PFSK-1 (cell line): ENCODE data around the gene RIMS4.

ENCODE experiments used
- FOXP2 ChIP-seq: optimal IDR thresholded peaks from 2 replicates; pipeline ENCODE3; 2011; ENCODE audit warnings: borderline replicate concordance, control low read depth, inconsistent platforms; ENCODE audit not compliant: insufficient read depth; ENCODE audit errors: extremely low read length, extremely low read depth
- POLR2AphosphoS5 ChIP-seq: IDR thresholded peaks from 2 replicates; pipeline ENCODE4 v1.6.1; 2012; ENCODE audit warnings: low read depth, mild to moderate bottlenecking, control low read depth, low read length, moderate library complexity
- SIN3A ChIP-seq: IDR thresholded peaks from 2 replicates; pipeline ENCODE4 v1.6.1; 2012; ENCODE audit warnings: mild to moderate bottlenecking, low read length, moderate library complexity, borderline replicate concordance; ENCODE audit not compliant: insufficient read depth
- TAF1 ChIP-seq: IDR thresholded peaks from 2 replicates; pipeline ENCODE4 v1.6.1; 2012; ENCODE audit warnings: low read length, control low read depth, borderline replicate concordance; ENCODE audit not compliant: insufficient read depth
- TF ChIP-seq, protein P1 (sequence below), 2 experiments: IDR thresholded peaks; 2 replicates each; pipeline versions ENCODE4 v1.6.1 to v1.8.0; 2011 to 2012; ENCODE audit warnings: low read depth in 2 of 2, low read length in 2 of 2, control low read depth in 1 of 2, inconsistent platforms in 1 of 2, mild to moderate bottlenecking in 1 of 2, moderate library complexity in 1 of 2; ENCODE audit not compliant: insufficient read depth in 1 of 2

Gene RIMS4

GRCh38 chr20:44730441-44730840 is 79.9 kb downstream of the RIMS4 start:
- TF ChIP-seq POLR2AphosphoS5, result no peak
- TF ChIP-seq TAF1, result no peak
- TF ChIP-seq FOXP2, result no peak
- TF ChIP-seq SIN3A, result no peak
- TF ChIP-seq, protein P1, sequence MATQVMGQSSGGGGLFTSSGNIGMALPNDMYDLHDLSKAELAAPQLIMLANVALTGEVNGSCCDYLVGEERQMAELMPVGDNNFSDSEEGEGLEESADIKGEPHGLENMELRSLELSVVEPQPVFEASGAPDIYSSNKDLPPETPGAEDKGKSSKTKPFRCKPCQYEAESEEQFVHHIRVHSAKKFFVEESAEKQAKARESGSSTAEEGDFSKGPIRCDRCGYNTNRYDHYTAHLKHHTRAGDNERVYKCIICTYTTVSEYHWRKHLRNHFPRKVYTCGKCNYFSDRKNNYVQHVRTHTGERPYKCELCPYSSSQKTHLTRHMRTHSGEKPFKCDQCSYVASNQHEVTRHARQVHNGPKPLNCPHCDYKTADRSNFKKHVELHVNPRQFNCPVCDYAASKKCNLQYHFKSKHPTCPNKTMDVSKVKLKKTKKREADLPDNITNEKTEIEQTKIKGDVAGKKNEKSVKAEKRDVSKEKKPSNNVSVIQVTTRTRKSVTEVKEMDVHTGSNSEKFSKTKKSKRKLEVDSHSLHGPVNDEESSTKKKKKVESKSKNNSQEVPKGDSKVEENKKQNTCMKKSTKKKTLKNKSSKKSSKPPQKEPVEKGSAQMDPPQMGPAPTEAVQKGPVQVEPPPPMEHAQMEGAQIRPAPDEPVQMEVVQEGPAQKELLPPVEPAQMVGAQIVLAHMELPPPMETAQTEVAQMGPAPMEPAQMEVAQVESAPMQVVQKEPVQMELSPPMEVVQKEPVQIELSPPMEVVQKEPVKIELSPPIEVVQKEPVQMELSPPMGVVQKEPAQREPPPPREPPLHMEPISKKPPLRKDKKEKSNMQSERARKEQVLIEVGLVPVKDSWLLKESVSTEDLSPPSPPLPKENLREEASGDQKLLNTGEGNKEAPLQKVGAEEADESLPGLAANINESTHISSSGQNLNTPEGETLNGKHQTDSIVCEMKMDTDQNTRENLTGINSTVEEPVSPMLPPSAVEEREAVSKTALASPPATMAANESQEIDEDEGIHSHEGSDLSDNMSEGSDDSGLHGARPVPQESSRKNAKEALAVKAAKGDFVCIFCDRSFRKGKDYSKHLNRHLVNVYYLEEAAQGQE (IDR thresholded peaks at IDR 0.05; ENCODE audit: insufficient read depth in 1 of 2, low read depth in 2 of 2, low read length in 2 of 2), result no peak

- TF ChIP-seq POLR2AphosphoS5 (no peak), FOXP2 (no peak), TAF1 (no peak), SIN3A (no peak)
- TF ChIP-seq, protein P1 (IDR thresholded peaks at IDR 0.05; ENCODE audit: insufficient read depth in 1 of 2, low read depth in 2 of 2, low read length in 2 of 2), result no peak
Measured at GRCh38 chr20:44728801-44729443, 81.4 kb downstream of the RIMS4 start.

- TF ChIP-seq TAF1 (no peak), SIN3A (no peak), POLR2AphosphoS5 (no peak), FOXP2 (no peak)
- TF ChIP-seq, protein P1 (IDR thresholded peaks at IDR 0.05; ENCODE audit: insufficient read depth in 1 of 2, low read depth in 2 of 2, low read length in 2 of 2), result no peak
Measured at GRCh38 chr20:44727651-44728050, 82.7 kb downstream of the RIMS4 start.

DNA sequence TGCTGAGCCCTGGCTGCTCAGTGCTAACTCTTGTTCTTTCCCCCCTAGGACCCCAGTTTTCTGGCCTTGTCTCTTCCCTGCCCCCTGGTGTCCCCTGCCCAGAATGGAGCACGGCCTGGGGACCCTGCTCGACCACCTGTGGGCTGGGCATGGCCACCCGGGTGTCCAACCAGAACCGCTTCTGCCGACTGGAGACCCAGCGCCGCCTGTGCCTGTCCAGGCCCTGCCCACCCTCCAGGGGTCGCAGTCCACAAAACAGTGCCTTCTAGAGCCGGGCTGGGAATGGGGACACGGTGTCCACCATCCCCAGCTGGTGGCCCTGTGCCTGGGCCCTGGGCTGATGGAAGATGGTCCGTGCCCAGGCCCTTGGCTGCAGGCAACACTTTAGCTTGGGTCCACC is 83.3 kb downstream of the RIMS4 start:
- TF ChIP-seq, protein P1 (IDR thresholded peaks at IDR 0.05; ENCODE audit: insufficient read depth in 1 of 2, low read depth in 2 of 2, low read length in 2 of 2), result no peak
- TF ChIP-seq TAF1, result no peak
- no peak for TF ChIP-seq POLR2AphosphoS5
- no peak for TF ChIP-seq SIN3A
- TF ChIP-seq FOXP2, result no peak

- TF ChIP-seq, protein P1 (IDR thresholded peaks at IDR 0.05; ENCODE audit: insufficient read depth in 1 of 2, low read depth in 2 of 2, low read length in 2 of 2), result no peak
- TF ChIP-seq POLR2AphosphoS5, result no peak
- no peak for TF ChIP-seq TAF1
- no peak for TF ChIP-seq FOXP2
Measured at GRCh38 chr20:44725837-44726236, 84.5 kb downstream of the RIMS4 start.
